ENCODE data around the gene RASIP1.

RASIP1 gene

GRCh38 chr19:48755084-48755641, 14.8 kb upstream of the RASIP1 start, which contains the start of gene FGF21:
Gene FGF21, plus strand, starts transcription at chr19:48755524. Its CDS starts 713 bp downstream, at chr19:48756237.
- H3K4me1 ChIP-seq (ENCODE audit: control insufficient read depth, insufficient read depth, low read length, poor library complexity, severe bottlenecking), result no peaks in the 10 kb centered on the region
- H3K36me3 ChIP-seq (ENCODE audit: control insufficient read depth, insufficient read depth, low read length), result no peaks in the 10 kb centered on the region
- WGBS, 2 experiments (ENCODE audit: insufficient coverage in 2 of 2), result 93 to 94% methylated on average over 4 of the region's 4 CpGs

GRCh38 chr19:48752496-48753365, 12.3 kb upstream of the RASIP1 start, which contains the start of gene FUT1:
Gene FUT1, minus strand, starts transcription at chr19:48752641. Its CDS starts 1,360 bp downstream, at chr19:48751281.
- Histone ChIP-seq H3K9me3 (ENCODE audit: control insufficient read depth, low read length) (no peaks in the 10 kb centered on the region), H3K4me3 (ENCODE audit: extremely low read depth, insufficient read depth, low read length, poor library complexity, severe bottlenecking) (peak within 1 kb of the TSS; percentile 39), H3K36me3 (ENCODE audit: control insufficient read depth, insufficient read depth, low read length) (no peaks in the 10 kb centered on the region), H3K27ac (ENCODE audit: low read depth, low read length, severe bottlenecking) (no peak within 1 kb of the TSS), H3K4me1 (ENCODE audit: control insufficient read depth, insufficient read depth, low read length, poor library complexity, severe bottlenecking) (no peaks in the 10 kb centered on the region)
- 3% methylated on average over 59 of the region's 73 CpGs for WGBS, 2 experiments (ENCODE audit: insufficient coverage in 2 of 2)

More at GRCh38 chr19:48755084-48755641, 14.8 kb upstream of the RASIP1 start, which contains the start of gene FGF21:
- Histone ChIP-seq H3K4me3 (ENCODE audit: extremely low read depth, insufficient read depth, low read length, poor library complexity, severe bottlenecking) (no peak within 1 kb of the TSS), H3K27ac (ENCODE audit: low read depth, low read length, severe bottlenecking) (no peak within 1 kb of the TSS), H3K9me3 (ENCODE audit: control insufficient read depth, low read length) (no peaks in the 10 kb centered on the region)

GRCh38 chr19:48751845-48752495, 11.6 kb upstream of the RASIP1 start:
- Histone ChIP-seq H3K4me3 (ENCODE audit: extremely low read depth, insufficient read depth, low read length, poor library complexity, severe bottlenecking) (peak overlapping the region; percentile 39), H3K9me3 (ENCODE audit: control insufficient read depth, low read length) (no peaks in the 10 kb centered on the region), H3K36me3 (ENCODE audit: control insufficient read depth, insufficient read depth, low read length) (no peaks in the 10 kb centered on the region), H3K4me1 (ENCODE audit: control insufficient read depth, insufficient read depth, low read length, poor library complexity, severe bottlenecking) (no peaks in the 10 kb centered on the region), H3K27ac (ENCODE audit: low read depth, low read length, severe bottlenecking) (no peak overlapping the region)
- WGBS, 2 experiments (ENCODE audit: insufficient coverage in 2 of 2), result 54 to 62% methylated on average over 15 to 17 of the region's 20 CpGs

- WGBS, 2 experiments (ENCODE audit: insufficient coverage in 2 of 2), result 94 to 97% methylated on average over 24 to 29 of the region's 29 CpGs
- Histone ChIP-seq H3K4me3 (ENCODE audit: extremely low read depth, insufficient read depth, low read length, poor library complexity, severe bottlenecking) (no peak overlapping the region), H3K36me3 (ENCODE audit: control insufficient read depth, insufficient read depth, low read length) (no peaks in the 10 kb centered on the region), H3K4me1 (ENCODE audit: control insufficient read depth, insufficient read depth, low read length, poor library complexity, severe bottlenecking) (no peaks in the 10 kb centered on the region), H3K9me3 (ENCODE audit: control insufficient read depth, low read length) (no peaks in the 10 kb centered on the region), H3K27ac (ENCODE audit: low read depth, low read length, severe bottlenecking) (no peak overlapping the region)
These were observed 10.5 kb upstream of the RASIP1 start for GRCh38 chr19:48750771-48751504.

- Histone ChIP-seq H3K4me1 (ENCODE audit: control insufficient read depth, insufficient read depth, low read length, poor library complexity, severe bottlenecking) (no peaks in the 10 kb centered on the region), H3K36me3 (ENCODE audit: control insufficient read depth, insufficient read depth, low read length) (no peaks in the 10 kb centered on the region), H3K9me3 (ENCODE audit: control insufficient read depth, low read length) (no peaks in the 10 kb centered on the region), H3K27ac (ENCODE audit: low read depth, low read length, severe bottlenecking) (no peak overlapping the region), H3K4me3 (ENCODE audit: extremely low read depth, insufficient read depth, low read length, poor library complexity, severe bottlenecking) (no peak overlapping the region)
- 95 to 98% methylated on average over 31 of the region's 31 CpGs for WGBS, 2 experiments (ENCODE audit: insufficient coverage in 2 of 2)
These were observed 9.9 kb upstream of the RASIP1 start for GRCh38 chr19:48750351-48750750.

- Histone ChIP-seq H3K4me1 (ENCODE audit: control insufficient read depth, insufficient read depth, low read length, poor library complexity, severe bottlenecking) (no peaks in the 10 kb centered on the region), H3K27ac (ENCODE audit: low read depth, low read length, severe bottlenecking) (no peak overlapping the region), H3K4me3 (ENCODE audit: extremely low read depth, insufficient read depth, low read length, poor library complexity, severe bottlenecking) (no peak overlapping the region), H3K36me3 (ENCODE audit: control insufficient read depth, insufficient read depth, low read length) (no peaks in the 10 kb centered on the region), H3K9me3 (ENCODE audit: control insufficient read depth, low read length) (no peaks in the 10 kb centered on the region)
- 74 to 87% methylated on average over 3 of the region's 4 CpGs for WGBS, 2 experiments (ENCODE audit: insufficient coverage in 2 of 2)
These were observed 9.3 kb upstream of the RASIP1 start for GRCh38 chr19:48749571-48750198.

GRCh38 chr19:48746738-48747575, 6.5 kb upstream of the RASIP1 start, which contains the start of gene IZUMO1:
Gene IZUMO1, minus strand, starts transcription at chr19:48746909. Its CDS starts 1,050 bp downstream, at chr19:48745859.
- peak within 1 kb of the TSS; percentile 54 for H3K4me3 ChIP-seq (ENCODE audit: extremely low read depth, insufficient read depth, low read length, poor library complexity, severe bottlenecking)
- peak within 1 kb of the TSS; percentile 91 for H3K27ac ChIP-seq (ENCODE audit: low read depth, low read length, severe bottlenecking)
- H3K4me1 ChIP-seq (ENCODE audit: control insufficient read depth, insufficient read depth, low read length, poor library complexity, severe bottlenecking), result no peaks in the 10 kb centered on the region
- H3K9me3 ChIP-seq (ENCODE audit: control insufficient read depth, low read length), result no peaks in the 10 kb centered on the region
- no peaks in the 10 kb centered on the region for H3K36me3 ChIP-seq (ENCODE audit: control insufficient read depth, insufficient read depth, low read length)
- 9 to 16% methylated on average over 16 to 24 of the region's 31 CpGs for WGBS, 2 experiments (ENCODE audit: insufficient coverage in 2 of 2)

- Histone ChIP-seq H3K9me3 (ENCODE audit: control insufficient read depth, low read length) (no peaks in the 10 kb centered on the region), H3K36me3 (ENCODE audit: control insufficient read depth, insufficient read depth, low read length) (no peaks in the 10 kb centered on the region), H3K4me3 (ENCODE audit: extremely low read depth, insufficient read depth, low read length, poor library complexity, severe bottlenecking) (peak overlapping the region; percentile 54), H3K27ac (ENCODE audit: low read depth, low read length, severe bottlenecking) (no peak overlapping the region), H3K4me1 (ENCODE audit: control insufficient read depth, insufficient read depth, low read length, poor library complexity, severe bottlenecking) (no peaks in the 10 kb centered on the region)
- WGBS, 2 experiments (ENCODE audit: insufficient coverage in 2 of 2), result 89 to 93% methylated on average over 6 to 8 of the region's 8 CpGs
These were observed 5.7 kb upstream of the RASIP1 start for GRCh38 chr19:48746110-48746509.

- Histone ChIP-seq H3K36me3 (ENCODE audit: control insufficient read depth, insufficient read depth, low read length) (no peaks in the 10 kb centered on the region), H3K4me1 (ENCODE audit: control insufficient read depth, insufficient read depth, low read length, poor library complexity, severe bottlenecking) (no peaks in the 10 kb centered on the region), H3K9me3 (ENCODE audit: control insufficient read depth, low read length) (no peaks in the 10 kb centered on the region), H3K27ac (ENCODE audit: low read depth, low read length, severe bottlenecking) (no peak overlapping the region), H3K4me3 (ENCODE audit: extremely low read depth, insufficient read depth, low read length, poor library complexity, severe bottlenecking) (no peak overlapping the region)
- WGBS, 2 experiments (ENCODE audit: insufficient coverage in 2 of 2), result 65 to 73% methylated on average over 27 to 31 of the region's 33 CpGs
These were observed 5.0 kb upstream of the RASIP1 start for GRCh38 chr19:48745208-48745995.
